Endothelial cell of umbilical vein (primary cell): ENCODE measurements around the gene PRKCI.

Experiments
- CTCF ChIP-seq, 2 donors: IDR thresholded peaks; 1 replicate in 1 of 2; 2 replicates in 1 of 2; pipeline ENCODE4 v1.5.1; 2011; ENCODE audit warnings: low read length in 2 of 2, mild to moderate bottlenecking in 2 of 2, moderate library complexity in 2 of 2, control low read depth in 1 of 2, inconsistent platforms in 1 of 2, low read depth in 1 of 2; ENCODE audit not compliant: insufficient read depth in 1 of 2; ENCODE audit errors: extremely low read depth in 1 of 2
- EZH2 ChIP-seq: IDR thresholded peaks from 2 replicates; pipeline ENCODE4 v1.6.1; 2012; ENCODE audit warnings: borderline replicate concordance, low read depth, mild to moderate bottlenecking, moderate library complexity, low read length, inconsistent platforms; ENCODE audit not compliant: severe bottlenecking
- POLR2A ChIP-seq: IDR thresholded peaks from 2 replicates; pipeline ENCODE4 v1.6.1; 2012; ENCODE audit warnings: low read depth, mild to moderate bottlenecking, control low read depth, low read length
- POLR2AphosphoS5 ChIP-seq: IDR thresholded peaks from 2 replicates; pipeline ENCODE4 v1.6.1; 2012; ENCODE audit warnings: low read depth, mild to moderate bottlenecking, control low read depth, low read length, moderate library complexity; ENCODE audit not compliant: insufficient read depth

DNA sequence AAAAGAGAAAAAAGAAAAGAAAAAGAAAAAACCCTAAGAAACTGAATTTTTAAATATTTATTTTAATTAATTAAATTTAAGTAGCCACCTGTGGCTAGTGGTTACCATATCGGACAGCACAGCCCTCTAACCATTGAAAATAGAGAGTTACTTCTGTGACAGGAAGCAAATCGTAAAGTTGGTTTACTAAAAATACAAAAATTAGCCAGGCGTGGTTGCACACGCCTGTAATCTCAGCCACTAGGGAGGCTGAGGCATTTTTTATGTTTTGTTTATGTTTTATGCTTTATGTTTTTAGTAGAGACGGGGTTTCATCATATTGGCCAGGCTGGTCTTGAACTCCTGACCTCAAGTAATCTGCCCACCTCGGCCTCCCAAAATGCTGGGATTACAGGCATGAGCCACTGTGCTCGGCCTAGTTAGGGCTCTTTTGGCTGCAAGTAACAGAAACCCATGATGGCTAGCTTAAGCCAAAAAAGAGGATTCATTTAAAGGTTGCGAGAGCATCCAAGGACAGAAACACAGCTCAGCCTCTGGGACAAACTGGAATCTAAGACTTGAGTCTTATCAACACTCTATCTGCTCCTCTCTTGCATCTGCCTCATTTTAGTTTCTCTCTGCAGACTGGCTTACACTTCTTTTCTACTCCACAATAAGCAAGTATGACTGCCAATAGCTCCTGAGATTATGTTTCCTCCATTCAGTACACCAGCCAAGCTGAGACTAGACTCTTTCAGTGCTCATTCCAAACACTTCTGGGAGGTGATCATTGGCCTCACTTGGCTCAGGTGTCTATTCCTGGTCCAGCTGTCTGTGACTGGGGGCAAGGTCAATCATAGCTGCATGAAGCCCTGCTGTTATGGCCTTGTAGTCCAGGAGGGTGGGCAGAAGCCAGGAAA lies 128.5 kb downstream of the PRKCI start:
- TF ChIP-seq CTCF (IDR thresholded peaks at IDR 0.05; ENCODE audit: extremely low read depth in 1 of 2, insufficient read depth in 1 of 2, low read depth in 1 of 2, low read length in 2 of 2) (no peak), EZH2 (no peak), POLR2A (no peak), POLR2AphosphoS5 (no peak)
